IPS-NIHi7 (cell line): ENCODE results near the gene NLGN1.
A peak's percentile ranks its signal among the peaks of the same experiment; 100 is the strongest.

ENCODE experiments used
- DNase-seq: peaks from one replicate; pipeline ENCODE4 v3.0.0; 2012; ENCODE audit warnings: mixed read lengths; ENCODE audit errors: extremely low spot score

NLGN1 gene

GRCh38 chr3:173711619-173712018, 314.1 kb downstream of the NLGN1 start:
- peak; percentile 11 for DNase-seq

- no peak for DNase-seq
These were observed 322.0 kb downstream of the NLGN1 start for GRCh38 chr3:173719585-173719984.

GRCh38 chr3:173725507-173725906, 328.0 kb downstream of the NLGN1 start:
- DNase-seq: no peak

- DNase-seq: no peak
These were observed 332.8 kb downstream of the NLGN1 start for GRCh38 chr3:173730391-173730790.

- no peak for DNase-seq
These were observed 334.7 kb downstream of the NLGN1 start for GRCh38 chr3:173732237-173732636.

- DNase-seq: no peak
These were observed 335.6 kb downstream of the NLGN1 start for GRCh38 chr3:173733029-173733652.

- DNase-seq: no peak
These were observed 336.9 kb downstream of the NLGN1 start for GRCh38 chr3:173734473-173734872.

GRCh38 chr3:173734895-173735294, 337.4 kb downstream of the NLGN1 start:
- no peak for DNase-seq

- no peak for DNase-seq
These were observed 338.3 kb downstream of the NLGN1 start for GRCh38 chr3:173735841-173736240.

GRCh38 chr3:173737167-173737808, 339.7 kb downstream of the NLGN1 start:
- no peak for DNase-seq

- DNase-seq: no peak
These were observed 342.2 kb downstream of the NLGN1 start for GRCh38 chr3:173739726-173740125.

- no peak for DNase-seq
These were observed 344.9 kb downstream of the NLGN1 start for GRCh38 chr3:173742491-173742890.

- DNase-seq: no peak
These were observed 345.6 kb downstream of the NLGN1 start for GRCh38 chr3:173743111-173743510.

GRCh38 chr3:173743516-173743915, 346.0 kb downstream of the NLGN1 start:
- DNase-seq: no peak

GRCh38 chr3:173744479-173744878, 346.9 kb downstream of the NLGN1 start:
- no peak for DNase-seq

GRCh38 chr3:173744895-173745294, 347.4 kb downstream of the NLGN1 start:
- DNase-seq: no peak

- DNase-seq: peak; percentile 16
These were observed 348.6 kb downstream of the NLGN1 start for GRCh38 chr3:173745952-173746682.

- no peak for DNase-seq
These were observed 349.9 kb downstream of the NLGN1 start for GRCh38 chr3:173747427-173747826.

- no peak for DNase-seq
These were observed 350.6 kb downstream of the NLGN1 start for GRCh38 chr3:173748105-173748504.

GRCh38 chr3:173750095-173750494, 352.6 kb downstream of the NLGN1 start:
- no peak for DNase-seq

- DNase-seq: no peak
These were observed 353.0 kb downstream of the NLGN1 start for GRCh38 chr3:173750591-173750990.

- DNase-seq: no peak
These were observed 356.0 kb downstream of the NLGN1 start for GRCh38 chr3:173753593-173753992.

GRCh38 chr3:173755161-173755560, 357.6 kb downstream of the NLGN1 start:
- no peak for DNase-seq
